ENCODE data around the gene RPAP3. TPM values are rescaled to one million over a fixed set of nuclear protein-coding genes. Genes with fewer than 3 reads are reported as not detected.

The RPAP3 gene
- total and polyA plus RNA-seq, 9 of the 15 experiments (the other 6 are each of a cell fraction or from before 2014, with no cell fraction given) = 40.0 to 92.1 (median 54.1) TPM

- ChIA-PET POLR2A (interaction anchor here (0.6 kb wide), 1 partner anchor 27 kb away, joined by 3 read pairs; no protein-coding TSS in a partner anchor), CTCF (ENCODE audit: low intra/inter-chr PET ratio) (no interaction called here)
- Histone ChIP-seq H3K4me1 (replicated peaks in 1 of 2; ENCODE audit: control insufficient read depth in 2 of 2, insufficient read depth in 2 of 2, low read length in 2 of 2) (peaks cover 6 to 30% of the 10 kb centered on the region in 2 experiments; a peak in 2 of 5 replicates), H3K9me1 (ENCODE audit: control insufficient read depth, insufficient read depth, low read length) (no peaks in the 10 kb centered on the region), H3K79me2 (ENCODE audit: control insufficient read depth, insufficient read depth, low read length) (no peaks in the 10 kb centered on the region), H3K9ac (ENCODE audit: insufficient read depth in 1 of 2, low read depth in 2 of 2, low read length in 2 of 2) (no peak overlapping the region; a peak in 1 of 4 replicates), H3K27me3 (ENCODE audit: control insufficient read depth in 2 of 2, insufficient read depth in 2 of 2, low read length in 2 of 2) (peaks cover 27 to 49% of the 10 kb centered on the region in 2 experiments), H3K36me3 (ENCODE audit: control insufficient read depth, insufficient read depth, low read length) (no peaks in the 10 kb centered on the region), H3K27ac (ENCODE audit: extremely low read depth, low read depth, low read length) (no peak overlapping the region), H3K9me3 (replicated peaks; ENCODE audit: control insufficient read depth, insufficient read depth, low read depth, low read length) (no peaks in the 10 kb centered on the region), H4K20me1 (replicated peaks; ENCODE audit: control insufficient read depth, insufficient read depth, low read length) (no peaks in the 10 kb centered on the region; the same call in 1 of the 2 replicates), H2AFZ (ENCODE audit: low read depth, low read length) (no peak overlapping the region), H3K4me3 (no peak overlapping the region), H3K4me2 (ENCODE audit: insufficient read depth, low read length) (no peak overlapping the region)
- in situ Hi-C loops (cut with MboI) (no loop called here), intact Hi-C loops (cut with micrococcal nuclease) (no loop called here)
- WGBS (ENCODE audit: insufficient coverage, low coverage, missing lambda C conversion rate) = 15% methylated on average over 10 of the region's 10 CpGs
- DNase-seq (ENCODE audit: extremely low read depth in 1 of 4, low spot score in 3 of 4) = no peak
- TF ChIP-seq HMG20A (CRISPR knock-in tag; conservative IDR thresholded peaks at IDR 0.05) = no peak
- no peak for TF ChIP-seq CBFA2T2 (conservative IDR thresholded peaks at IDR 0.05)
- TF ChIP-seq CEBPG (CRISPR knock-in tag; IDR thresholded peaks at IDR 0.05) = 0 out of 2 replicates have a peak, but pooled peaks have one; percentile 38
- no peak for TF ChIP-seq CEBPG (tag; conservative IDR thresholded peaks at IDR 0.05 in 1 of 2, IDR thresholded peaks at IDR 0.05 in 1 of 2)
- TF ChIP-seq HES1 (IDR thresholded peaks at IDR 0.05; ENCODE audit: low read depth) = no peak
- TF ChIP-seq ESRRA (IDR thresholded peaks at IDR 0.05; ENCODE audit: borderline replicate concordance, low read depth) = peak; percentile 58; the same call in 1 of the 2 replicates
- TF ChIP-seq ARID1B (IDR thresholded peaks at IDR 0.05) = no peak
- TF ChIP-seq PCBP2 (IDR thresholded peaks at IDR 0.05; ENCODE audit: low read depth, low read length, poor library complexity, severe bottlenecking) = no peak
- TF ChIP-seq POLR2A (conservative IDR thresholded peaks at IDR 0.05) = no peak
- TF ChIP-seq KLF16 (IDR thresholded peaks at IDR 0.05) = no peak
- TF ChIP-seq PTRF (tag; IDR thresholded peaks at IDR 0.05) = no peak
- peak; percentile 51; the same call in 1 of the 2 replicates for TF ChIP-seq CEBPB (tag; IDR thresholded peaks at IDR 0.05)
- TF ChIP-seq NONO (IDR thresholded peaks at IDR 0.05; ENCODE audit: low read depth in 2 of 2, low read length in 1 of 2) = no peak
- TF ChIP-seq GABPA (tag; conservative IDR thresholded peaks at IDR 0.05; ENCODE audit: low read depth) = no peak
- BruUV-seq (replicated peaks) = no TSS peak
- ATAC-seq = no peak
- no peak for FAIRE-seq
Measured at GRCh38 chr12:47750229-47750798, 44.5 kb upstream of the RPAP3 start.

Data from K562 (cell line).